NCI-H345 treated with DMSO at 0.1 percent for 48 hours (cell line): ENCODE measurements around the gene IL25.

ENCODE experiments used
- DNase-seq: peaks from one replicate; lab custom pipeline; 2025; ENCODE audit not compliant: unreplicated experiment; lab: John Stamatoyannopoulos, UW

IL25 gene

DNA sequence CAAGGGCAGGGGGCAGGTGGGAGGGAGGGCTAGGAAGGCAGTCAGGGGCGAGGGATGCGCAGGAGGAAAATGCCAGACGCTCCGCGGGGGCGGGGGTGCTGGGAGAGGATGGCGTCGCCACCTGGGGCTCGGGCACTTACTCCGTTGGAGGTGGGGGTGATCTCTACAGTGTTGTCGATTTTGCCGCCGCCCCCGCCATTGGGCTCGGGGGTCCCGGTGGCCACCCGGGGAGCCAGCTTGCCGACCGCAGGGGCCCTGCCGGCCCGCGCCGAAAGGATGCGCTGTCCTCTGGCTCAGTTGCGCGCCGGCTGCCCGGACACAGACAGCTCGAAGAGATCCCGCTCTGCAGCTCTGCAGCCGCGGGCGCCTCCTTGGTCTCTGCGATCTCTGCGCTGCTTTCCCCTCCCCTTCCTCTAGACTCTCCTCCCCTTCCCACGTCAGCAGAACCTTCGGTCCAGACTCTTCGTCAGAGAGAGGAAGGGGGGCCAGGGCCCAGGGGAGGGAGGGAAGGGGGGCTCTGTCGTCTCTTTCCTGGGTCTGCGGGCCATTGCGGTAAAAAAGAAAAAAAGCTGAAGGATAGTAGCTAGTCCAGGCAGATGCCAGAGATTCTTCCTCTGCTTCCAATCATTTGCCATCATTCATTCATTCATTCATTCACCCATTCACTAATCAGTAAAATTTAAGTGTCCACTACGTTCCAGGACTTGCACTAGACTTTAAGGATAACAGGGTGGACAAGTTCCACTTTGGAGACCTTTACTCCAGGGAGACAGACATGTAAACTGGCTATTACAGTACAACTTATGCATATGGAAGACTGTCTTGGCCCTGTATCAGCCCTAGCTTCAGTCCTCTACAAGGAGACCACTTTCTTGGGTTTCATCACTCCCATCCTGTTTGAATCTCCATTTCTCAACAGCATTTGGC, 19.8 kb upstream of the IL25 start, which contains the start of gene SLC22A17:
Gene SLC22A17 (minus strand): TSS at position 382 of the 927 bp plus-strand sequence.
- DNase-seq = peak; percentile 48

DNA sequence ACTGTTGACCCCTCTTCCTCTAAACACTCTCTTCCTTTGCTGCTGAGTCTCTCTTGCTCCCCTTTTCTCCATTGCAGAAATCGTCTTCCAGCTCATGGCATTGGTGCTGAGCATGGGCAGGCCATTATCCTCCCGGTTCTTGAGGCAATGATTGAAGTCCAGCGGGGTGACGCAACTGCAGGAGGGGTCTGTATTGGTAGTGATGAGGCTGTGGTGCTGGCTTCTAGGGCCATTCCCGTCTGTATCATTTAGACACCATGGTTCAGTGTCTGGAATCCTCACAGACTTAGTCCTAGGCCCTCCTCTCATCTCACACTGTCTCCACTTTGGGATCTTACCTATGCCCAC, 19.2 kb upstream of the IL25 start:
- DNase-seq = no peak

DNA sequence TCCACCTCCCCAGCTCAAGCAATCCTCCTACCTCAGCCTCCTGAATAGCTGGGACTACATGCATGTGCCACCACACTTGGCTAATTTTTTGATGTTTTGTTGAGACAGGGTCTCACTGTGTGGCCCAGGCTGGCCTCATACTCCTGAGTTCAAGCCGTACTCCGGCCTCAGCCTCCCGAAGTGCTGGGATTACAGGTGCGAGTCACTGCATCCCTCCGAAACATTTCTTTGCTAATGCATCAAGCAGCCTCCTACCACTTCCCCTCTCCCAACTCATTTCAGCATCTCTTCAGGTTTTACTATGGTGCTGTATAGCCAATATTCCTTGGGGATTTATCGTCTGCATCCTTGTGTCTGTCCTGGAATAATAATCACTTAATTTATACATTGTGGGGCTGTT, 17.6 kb upstream of the IL25 start:
- no peak for DNase-seq

DNA sequence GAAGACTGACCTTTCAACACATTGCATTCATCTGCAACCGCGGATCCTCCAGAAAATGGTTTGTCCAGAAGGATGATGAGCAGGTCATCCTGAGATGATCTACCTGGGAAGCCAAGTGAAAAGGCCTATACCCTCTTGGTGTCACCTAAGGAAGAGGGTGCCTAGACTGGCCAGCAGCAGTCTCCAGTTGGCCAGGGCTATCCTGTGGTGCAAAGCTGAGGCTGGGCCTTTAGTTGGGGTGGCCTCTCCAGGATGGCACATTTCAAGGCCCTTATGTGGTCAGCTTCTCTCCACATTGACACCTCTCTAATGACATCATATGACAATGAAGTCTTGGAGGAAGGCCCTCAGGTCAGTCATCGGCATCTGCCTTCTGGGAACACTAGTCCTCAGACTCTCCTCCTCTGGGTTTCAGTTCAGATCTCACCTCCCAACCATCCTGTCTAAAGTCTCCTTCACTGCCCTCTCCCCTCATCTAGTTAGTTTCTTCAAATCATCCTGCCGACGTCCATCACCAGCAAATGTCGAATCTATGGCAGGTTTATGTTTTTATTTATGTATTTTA, 16.7 kb upstream of the IL25 start:
- DNase-seq = no peak

DNA sequence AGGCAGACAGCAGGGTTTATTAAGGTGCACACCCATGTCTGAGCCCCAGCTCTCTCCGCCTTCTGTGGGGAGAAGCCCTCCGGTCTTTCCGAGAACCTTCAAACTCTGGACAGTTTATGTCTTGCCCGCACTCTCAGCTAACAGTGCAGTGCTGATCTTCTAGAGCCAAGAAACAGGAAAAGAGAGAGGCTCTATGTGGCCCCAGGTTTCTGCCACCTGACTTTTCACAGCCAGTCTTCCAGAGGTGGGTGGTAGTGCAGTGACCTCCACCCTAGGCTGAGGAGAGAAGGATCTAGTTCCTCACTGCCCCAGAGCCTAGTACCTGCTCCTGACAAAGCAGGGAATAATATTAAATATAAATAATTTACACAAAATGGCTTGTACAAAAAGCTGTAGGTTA, 15.9 kb upstream of the IL25 start:
- DNase-seq = no peak

DNA sequence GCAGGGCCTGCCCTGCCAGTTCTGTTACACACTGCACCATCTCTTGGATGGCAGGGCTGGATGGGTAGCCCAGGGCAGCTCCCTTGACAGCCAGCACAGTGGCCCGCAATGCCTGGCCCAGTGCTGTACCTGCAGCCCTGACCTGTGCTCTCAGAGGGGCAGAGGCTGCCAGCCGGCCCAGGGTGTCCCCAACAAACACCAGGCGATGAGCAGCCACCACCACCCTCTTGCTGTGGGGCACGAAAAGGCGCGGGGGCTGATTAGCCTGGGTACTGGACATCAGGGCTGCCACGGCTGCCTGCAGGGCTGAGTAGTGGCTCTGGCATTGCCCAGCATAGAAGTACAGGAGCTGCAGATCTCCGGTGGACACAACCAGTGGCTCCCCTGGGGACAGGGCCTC, 15.3 kb upstream of the IL25 start:
- no peak for DNase-seq

DNA sequence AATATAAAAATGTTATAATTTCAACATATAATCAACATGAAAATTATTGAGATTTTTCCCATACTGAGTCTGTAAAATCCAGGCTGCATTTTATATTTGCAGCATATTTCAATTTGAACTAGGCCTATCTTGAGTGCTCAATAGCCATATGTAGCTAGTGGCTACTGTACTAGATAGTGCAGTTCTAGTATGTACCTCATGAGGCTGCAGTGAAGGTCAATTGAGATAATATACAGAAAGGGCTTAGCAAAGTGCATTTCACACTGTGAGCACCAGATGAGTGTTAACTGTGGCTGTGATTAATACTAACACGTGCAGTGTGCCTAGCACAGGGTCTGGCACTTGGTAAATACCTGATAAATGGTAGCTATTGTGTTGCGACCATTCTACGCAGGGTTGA, 14.6 kb upstream of the IL25 start:
- no peak for DNase-seq

DNA sequence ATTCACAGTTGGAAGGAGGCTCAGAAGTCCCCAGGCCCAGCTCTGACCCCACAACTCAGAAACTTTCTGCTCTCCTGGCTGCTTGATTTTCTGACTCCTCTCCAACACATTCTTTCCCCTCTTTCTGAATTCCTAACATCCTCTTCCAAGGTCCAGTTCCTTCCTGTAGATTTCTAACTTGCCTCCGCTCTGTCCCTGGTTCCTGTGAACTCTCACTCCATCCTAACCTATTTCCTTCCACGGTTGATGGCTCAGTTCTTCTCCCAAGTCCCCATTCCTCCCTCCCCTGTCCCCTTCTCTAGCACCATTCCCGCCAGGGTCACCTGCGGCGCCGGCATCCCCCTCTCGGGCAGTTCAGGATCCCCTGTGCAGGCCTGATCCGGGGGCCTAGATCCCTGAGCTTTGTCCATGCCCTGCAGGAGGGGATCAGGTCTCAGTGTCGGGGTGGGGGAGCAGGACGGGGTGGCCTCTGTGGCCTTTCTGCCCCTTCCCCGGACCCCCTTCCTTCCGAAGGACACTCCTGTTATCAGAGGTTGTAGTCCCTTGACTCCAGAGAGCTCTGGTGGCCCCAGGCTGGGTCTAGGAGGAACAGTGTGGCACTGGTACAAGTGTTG, 13.9 kb upstream of the IL25 start:
- DNase-seq = no peak

DNA sequence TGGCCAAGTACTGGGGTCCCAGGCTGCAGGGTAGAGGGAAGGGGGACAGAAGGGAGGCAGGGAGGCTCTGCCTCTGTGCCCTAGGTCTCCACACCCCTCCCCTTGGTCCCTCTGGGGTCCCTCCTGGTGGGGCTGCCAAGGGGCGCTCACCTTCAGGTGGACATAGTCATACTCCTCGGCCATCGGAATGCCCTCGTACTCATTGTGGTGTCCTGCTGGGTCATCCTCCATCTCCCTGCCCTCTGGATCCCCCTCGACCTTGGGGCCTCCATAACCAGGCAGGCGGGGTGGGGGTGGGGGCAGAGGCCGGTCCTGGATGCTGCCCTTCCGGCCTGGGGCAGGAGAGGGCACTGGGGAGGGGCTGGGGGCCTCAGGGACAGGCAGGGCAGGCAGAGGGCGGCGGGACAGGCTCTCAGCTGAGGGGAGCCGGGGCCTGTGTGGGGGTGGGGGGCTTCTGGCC, 13.4 kb upstream of the IL25 start:
- DNase-seq = no peak

DNA sequence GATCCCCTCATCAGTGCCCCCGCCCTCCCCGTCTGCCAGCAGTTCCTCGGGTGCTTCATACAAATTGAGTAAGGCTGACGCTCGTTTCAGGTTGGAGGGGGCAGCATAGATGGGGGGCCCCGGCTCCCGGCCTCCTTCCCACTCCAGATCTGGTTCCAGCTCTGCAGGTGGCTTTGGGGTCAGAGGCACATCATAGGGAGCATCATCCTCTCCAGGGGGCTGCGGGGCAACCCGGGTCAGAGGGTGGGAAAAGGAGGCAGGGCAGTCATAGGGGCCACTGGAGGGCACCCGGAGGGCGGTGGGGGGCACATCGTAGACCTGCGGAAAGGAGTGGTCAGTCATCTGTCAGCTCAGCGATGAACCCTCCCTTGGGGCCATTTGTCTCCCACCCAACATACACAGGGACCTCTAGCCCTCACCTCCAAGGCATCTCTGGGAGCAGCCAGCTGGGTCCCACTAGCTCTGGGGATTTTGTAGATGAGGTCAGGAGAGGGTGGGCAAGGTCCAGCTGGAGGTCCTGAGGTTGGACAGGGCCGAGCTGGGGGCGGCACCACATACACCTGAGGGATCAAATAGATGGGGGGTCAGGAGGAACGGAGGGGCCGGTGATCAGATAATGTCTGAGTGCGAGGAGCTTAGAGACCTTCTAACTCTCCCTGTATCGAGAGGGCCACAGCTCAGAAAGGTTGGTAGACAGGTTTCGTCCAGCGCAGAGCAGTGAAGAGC, 12.7 kb upstream of the IL25 start:
- no peak for DNase-seq

DNA sequence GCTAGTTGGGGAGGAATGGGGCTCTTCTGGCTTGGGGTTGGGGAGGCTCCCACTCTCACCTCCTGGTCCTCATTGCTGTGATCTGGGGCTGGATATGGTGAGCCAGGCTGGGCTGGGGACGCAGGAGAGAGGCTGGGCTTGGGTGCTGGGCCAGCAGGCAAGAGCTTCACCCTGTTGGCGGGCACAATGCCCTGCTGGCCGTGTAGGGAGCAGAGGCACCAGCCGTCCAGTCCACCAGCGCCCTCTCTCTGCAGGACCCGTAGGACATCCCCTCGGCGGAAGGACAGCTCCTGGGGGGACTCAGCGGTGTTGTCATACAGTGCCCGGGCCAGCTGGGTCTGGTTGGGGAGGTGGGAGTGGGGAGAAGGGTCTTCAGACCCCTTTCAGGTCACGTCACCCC, 12.1 kb upstream of the IL25 start:
- no peak for DNase-seq

DNA sequence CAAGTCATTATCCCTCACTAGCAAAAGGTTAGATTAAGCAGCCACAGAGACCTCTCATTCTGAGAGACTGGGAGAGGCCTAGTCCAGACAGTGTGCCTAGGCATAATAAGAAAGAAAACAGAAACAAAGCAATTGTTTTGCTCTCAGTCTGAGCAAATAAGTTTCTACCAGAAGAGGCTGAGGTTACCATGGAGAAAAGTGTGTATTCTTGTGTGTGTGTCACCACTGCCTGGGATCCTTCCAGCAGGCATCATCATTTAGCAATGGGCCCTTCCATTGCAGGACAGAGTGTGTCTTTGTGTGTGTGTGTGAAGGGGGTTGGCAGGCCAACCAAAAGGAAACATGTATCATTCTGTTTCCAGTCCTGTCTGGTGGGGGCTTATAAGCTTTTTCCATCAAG, 11.3 kb upstream of the IL25 start:
- DNase-seq = no peak

DNA sequence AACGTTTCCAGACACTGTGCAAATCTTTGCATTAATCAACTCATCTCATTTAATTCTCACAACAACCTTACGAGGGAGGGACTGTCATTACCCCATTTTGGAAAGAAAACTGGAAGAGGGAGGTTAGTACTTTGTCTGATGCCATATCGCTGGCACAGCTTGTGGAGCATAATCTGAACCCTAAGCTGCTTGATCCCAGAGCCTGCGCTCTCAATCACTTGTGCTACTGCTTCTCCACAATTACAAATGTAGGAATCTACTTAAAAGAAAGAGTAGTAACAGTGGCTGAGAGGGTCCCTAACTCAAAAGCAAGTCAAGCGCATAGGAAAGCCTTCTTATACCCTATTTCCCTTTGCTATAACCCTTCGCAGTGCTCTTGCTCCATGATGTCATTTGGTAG, 10.8 kb upstream of the IL25 start:
- no peak for DNase-seq

DNA sequence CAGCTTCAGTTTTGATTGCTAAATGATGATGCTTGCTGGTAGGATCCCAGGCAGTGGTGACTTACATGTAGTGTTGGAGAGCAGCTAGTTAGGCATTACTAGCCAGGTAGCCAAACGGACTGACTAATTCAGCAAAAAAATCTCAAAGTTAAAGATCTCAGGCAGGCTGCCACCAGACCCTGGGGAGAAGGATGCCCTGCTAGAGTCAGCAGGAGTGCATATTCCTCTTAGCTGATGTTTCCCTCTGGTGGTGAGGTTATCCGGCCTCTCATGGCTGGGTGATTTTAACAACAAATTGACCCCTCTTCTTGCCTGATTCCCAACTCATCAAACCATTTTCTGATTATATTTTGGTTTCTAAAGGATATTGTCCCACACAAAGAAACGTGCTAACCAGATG, 10.4 kb upstream of the IL25 start:
- no peak for DNase-seq

DNA sequence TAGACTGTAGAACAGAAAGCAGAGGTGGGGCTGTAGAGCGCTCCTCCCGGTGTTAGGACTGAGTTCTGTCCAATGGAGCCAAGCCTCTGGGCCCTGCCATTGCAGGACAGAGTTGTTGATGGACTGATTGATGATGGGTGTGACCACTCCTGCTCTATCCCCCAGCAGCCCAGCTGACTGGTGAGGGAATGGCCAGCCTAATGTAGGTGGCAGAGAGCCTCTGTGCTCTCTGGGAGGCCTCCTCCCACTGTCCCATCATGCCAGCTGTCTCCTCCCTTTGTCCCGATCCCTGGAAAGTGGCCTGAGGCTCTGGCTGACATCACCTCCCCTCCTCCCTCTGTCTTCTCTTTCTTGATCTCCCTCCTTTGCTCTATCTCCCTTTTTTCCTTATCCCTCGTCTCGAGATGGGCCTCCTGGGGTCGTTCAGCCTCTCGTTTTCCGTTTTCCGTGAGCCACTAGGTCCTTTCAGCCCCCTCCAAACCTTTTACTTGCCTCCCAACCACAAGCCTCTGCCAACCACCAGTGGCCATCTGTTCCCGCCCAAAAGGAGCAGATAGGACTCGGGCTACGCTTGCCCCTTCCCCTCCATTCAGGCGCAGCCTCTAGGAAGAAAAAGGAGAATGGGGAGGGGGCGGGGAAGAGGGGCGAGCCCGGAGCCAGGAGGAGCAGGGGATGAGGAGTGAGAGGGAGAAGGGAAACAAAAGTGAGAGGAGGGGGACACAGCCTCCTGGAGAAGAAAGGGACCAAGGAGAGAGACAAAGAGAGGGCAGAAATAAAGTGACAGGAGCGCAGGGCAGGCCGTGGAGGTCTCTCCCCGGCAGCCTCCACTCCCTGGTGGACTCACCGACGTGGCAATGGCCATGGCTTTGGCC, 8.2 kb upstream of the IL25 start:
- DNase-seq = no peak

DNA sequence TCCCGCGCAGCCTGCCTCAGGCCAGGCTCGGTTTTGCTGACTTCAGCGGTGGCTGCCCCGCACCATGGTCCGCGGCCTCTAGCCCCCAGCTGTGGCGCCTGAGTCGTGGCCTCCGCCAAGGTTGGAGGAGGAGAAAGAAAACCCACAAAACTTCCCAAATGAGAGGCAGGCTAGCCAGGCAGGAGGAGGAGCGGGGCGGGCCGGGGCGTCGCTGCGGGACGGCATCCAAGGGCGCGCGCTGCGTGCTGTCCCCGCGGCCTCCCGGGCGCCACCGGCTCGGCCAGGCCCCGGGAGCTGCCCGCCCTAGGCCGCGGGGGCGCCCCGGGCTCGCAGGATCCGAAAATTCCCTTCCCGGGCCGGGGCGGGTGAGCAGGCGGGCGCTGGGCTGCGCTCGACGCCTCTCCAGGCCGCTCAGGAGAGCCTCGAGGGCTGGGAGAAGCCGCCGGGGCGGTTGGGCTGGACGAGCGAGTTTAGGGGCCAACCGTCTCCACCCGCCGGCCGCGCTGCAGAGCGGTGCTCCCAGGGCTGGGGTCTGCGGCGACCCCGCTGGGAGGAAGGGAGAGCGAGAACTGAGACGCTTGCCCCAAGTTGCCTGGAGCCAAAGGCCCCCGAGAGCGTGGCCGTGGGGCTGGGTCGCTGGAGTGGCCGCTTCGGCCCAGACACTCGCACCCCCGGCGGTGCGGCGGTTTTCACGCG, 7.4 kb upstream of the IL25 start, which contains the start of gene EFS:
Gene EFS (minus strand): TSS at position 137 of the 696 bp plus-strand sequence. CDS start 147 bp downstream, outside the sequence.
- DNase-seq = no peak

DNA sequence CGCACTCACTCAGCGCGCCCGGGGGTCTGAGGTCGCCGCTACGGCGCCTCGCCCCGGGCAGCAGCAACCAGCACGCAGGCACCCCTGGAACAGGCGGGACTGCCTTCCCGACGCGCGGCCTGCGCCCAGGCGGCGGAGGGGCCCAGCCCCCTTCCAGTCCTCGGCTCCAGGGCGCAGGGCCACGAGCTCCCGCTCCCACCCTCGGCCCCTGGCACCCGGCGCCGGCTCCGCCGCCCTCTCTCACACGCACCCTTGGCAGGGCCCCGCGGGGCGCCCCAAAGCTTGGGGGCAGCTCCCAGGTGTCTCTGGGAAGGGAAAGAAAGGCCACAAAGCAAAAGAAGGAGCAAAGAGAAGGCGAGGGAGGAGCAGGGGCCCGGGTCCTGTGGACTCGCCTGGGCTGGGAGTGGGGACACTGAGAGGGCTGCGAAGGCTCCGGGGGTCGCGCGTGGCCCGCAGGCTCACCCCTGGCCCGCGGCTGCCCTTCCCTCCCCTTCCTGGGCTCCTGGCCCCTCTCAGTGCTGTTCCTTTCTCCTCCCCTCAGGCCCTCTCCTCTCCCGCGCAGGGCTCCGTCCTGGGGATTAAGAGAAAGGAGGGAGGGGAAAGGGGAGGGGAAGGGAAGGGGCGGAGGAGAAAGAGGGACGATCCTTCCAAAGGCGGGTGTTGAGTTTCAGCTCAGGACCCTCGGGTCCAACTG, 6.7 kb upstream of the IL25 start:
- no peak for DNase-seq

DNA sequence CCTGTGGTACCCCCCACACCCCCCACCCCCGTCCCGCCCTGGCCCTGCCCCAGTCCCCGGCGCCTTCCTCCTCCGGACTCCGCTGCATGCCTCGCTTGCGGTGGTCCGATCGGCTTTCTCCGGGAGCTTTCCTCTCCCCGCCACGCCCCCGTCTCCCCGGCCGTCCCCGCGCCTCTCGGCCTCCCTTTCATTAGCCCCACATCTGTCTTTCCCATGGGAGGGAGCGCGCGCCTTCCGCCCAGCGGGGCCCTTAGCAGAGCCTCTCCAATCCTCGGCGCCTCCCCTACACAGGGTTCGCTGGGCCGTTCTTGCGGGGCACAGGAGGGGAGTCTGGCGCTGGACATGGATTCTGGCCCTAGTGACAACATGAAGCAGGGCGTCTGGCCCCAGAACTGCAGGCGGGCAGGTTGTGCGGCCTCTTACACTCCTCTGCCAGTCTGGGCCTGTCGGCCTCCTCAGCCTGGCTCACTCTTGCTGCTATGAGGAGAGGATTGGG, 6.1 kb upstream of the IL25 start:
- DNase-seq = no peak

DNA sequence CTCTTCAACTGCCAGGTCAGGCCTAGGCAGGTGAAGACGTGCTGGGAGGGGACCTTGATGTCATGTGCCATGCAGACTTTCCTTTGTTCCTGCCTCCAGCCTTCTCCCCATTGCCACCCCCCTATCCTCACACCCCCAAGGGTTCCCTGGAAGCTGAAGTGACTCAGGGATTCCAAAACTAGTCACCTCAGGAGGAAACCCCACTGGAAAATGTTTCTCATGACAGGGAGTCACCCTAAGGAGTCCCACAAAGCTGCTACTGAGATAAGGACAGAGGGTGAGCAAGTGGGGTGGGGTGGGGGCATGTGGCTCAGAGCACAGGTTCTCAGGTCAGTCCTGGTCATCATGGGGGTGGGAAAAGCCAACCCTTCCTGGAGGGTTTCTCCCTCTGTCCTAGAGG, 2.4 kb upstream of the IL25 start:
- DNase-seq = no peak
